Suprapubic skin (tissue), 3 donors: ENCODE results near the gene ERG.

Experiments
- EP300 ChIP-seq: sonication (generic); formaldehyde crosslinking; IDR thresholded peaks from one replicate; pipeline ENCODE4 v1.6.1; 2017; ENCODE audit warnings: antibody characterized with exemption
- TF ChIP-seq, protein P1 (sequence below), 2 donors: fragments of 200-600 bp in 1 of 2; fragments of 450-650 bp in 1 of 2; sonication (generic) in 1 of 2; IDR thresholded peaks; one replicate each; pipeline ENCODE4 v1.5.1; 2016 to 2019; ENCODE audit warnings: antibody characterized with exemption in 2 of 2, mild to moderate bottlenecking in 1 of 2, moderate library complexity in 1 of 2

GRCh38 chr21:38383411-38384237 lies 114.7 kb downstream of the ERG start:
- TF ChIP-seq EP300: no peak
- TF ChIP-seq, protein P1, sequence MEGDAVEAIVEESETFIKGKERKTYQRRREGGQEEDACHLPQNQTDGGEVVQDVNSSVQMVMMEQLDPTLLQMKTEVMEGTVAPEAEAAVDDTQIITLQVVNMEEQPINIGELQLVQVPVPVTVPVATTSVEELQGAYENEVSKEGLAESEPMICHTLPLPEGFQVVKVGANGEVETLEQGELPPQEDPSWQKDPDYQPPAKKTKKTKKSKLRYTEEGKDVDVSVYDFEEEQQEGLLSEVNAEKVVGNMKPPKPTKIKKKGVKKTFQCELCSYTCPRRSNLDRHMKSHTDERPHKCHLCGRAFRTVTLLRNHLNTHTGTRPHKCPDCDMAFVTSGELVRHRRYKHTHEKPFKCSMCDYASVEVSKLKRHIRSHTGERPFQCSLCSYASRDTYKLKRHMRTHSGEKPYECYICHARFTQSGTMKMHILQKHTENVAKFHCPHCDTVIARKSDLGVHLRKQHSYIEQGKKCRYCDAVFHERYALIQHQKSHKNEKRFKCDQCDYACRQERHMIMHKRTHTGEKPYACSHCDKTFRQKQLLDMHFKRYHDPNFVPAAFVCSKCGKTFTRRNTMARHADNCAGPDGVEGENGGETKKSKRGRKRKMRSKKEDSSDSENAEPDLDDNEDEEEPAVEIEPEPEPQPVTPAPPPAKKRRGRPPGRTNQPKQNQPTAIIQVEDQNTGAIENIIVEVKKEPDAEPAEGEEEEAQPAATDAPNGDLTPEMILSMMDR (IDR thresholded peaks at IDR 0.05): no peak
